SKM-1 (cell line): ENCODE measurements around the gene STK32C.

Source experiments
- DNase-seq: peaks from one replicate; lab custom pipeline; 2025; ENCODE audit not compliant: unreplicated experiment; lab: John Stamatoyannopoulos, UW

The STK32C gene

GRCh38 chr10:132307823-132308586 is at the start of gene STK32C:
Gene STK32C, minus strand, starts transcription at chr10:132307950. Its CDS starts 117 bp downstream, at chr10:132307833.
- DNase-seq, result peak; percentile 75

- no peak for DNase-seq
These were observed 49.0 kb upstream of the STK32C start for GRCh38 chr10:132356621-132357195.

GRCh38 chr10:132355754-132356153 is 48.0 kb upstream of the STK32C start:
- no peak for DNase-seq

- no peak for DNase-seq
These were observed 47.5 kb upstream of the STK32C start for GRCh38 chr10:132355297-132355696.

GRCh38 chr10:132354356-132355094 is 46.8 kb upstream of the STK32C start:
- DNase-seq, result no peak

- no peak for DNase-seq
These were observed 46.0 kb upstream of the STK32C start for GRCh38 chr10:132353456-132354355.

- peak; percentile 43 for DNase-seq
These were observed 44.9 kb upstream of the STK32C start for GRCh38 chr10:132352462-132353308.

GRCh38 chr10:132351611-132352010 is 43.9 kb upstream of the STK32C start:
- DNase-seq, result no peak

- no peak for DNase-seq
These were observed 43.2 kb upstream of the STK32C start for GRCh38 chr10:132350946-132351345.

- DNase-seq, result no peak
These were observed 42.6 kb upstream of the STK32C start for GRCh38 chr10:132350391-132350790.

- no peak for DNase-seq
These were observed 42.0 kb upstream of the STK32C start for GRCh38 chr10:132349766-132350165.

- DNase-seq, result no peak
These were observed 40.1 kb upstream of the STK32C start for GRCh38 chr10:132347931-132348267.

- DNase-seq, result no peak
These were observed 39.6 kb upstream of the STK32C start for GRCh38 chr10:132347211-132347930.

- DNase-seq, result no peak
These were observed 39.1 kb upstream of the STK32C start for GRCh38 chr10:132346806-132347205.

- DNase-seq, result no peak
These were observed 37.6 kb upstream of the STK32C start for GRCh38 chr10:132345345-132345744.

GRCh38 chr10:132344386-132344785 is 36.6 kb upstream of the STK32C start:
- no peak for DNase-seq

GRCh38 chr10:132342553-132342952 is 34.8 kb upstream of the STK32C start:
- DNase-seq, result no peak

GRCh38 chr10:132341781-132342180 is 34.0 kb upstream of the STK32C start:
- DNase-seq, result no peak

- no peak for DNase-seq
These were observed 33.3 kb upstream of the STK32C start for GRCh38 chr10:132341017-132341416.

- DNase-seq, result no peak
These were observed 31.5 kb upstream of the STK32C start for GRCh38 chr10:132339276-132339675.
